ENCODE measurements around the gene PDE10A. TPM values are rescaled to one million over a fixed set of nuclear protein-coding genes. Genes with fewer than 3 reads are reported as not detected.

Gene PDE10A
- total and polyA plus RNA-seq, 4 donors = 1.0 to 6.2 (median 3.0) TPM

DNA sequence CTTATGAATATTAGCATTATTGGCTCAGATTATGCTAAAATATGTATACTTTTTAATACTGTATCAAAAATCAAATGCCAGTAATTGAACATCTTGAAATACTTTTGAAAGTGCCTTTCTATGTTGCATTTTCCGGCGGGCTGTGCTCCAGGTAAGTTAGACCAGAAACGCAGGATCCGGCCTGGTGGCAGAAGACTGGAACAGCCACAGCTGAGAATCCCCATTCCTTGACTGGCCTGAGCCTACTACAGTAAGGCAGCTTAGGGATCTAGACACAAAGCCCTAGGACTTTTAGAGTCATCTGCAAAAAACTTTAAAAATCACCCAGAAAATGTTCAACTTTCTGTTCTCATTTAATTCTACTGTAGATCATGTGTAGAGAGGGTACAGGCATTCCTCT is 214.8 kb downstream of the PDE10A start:
- DNase-seq = no peak

DNA sequence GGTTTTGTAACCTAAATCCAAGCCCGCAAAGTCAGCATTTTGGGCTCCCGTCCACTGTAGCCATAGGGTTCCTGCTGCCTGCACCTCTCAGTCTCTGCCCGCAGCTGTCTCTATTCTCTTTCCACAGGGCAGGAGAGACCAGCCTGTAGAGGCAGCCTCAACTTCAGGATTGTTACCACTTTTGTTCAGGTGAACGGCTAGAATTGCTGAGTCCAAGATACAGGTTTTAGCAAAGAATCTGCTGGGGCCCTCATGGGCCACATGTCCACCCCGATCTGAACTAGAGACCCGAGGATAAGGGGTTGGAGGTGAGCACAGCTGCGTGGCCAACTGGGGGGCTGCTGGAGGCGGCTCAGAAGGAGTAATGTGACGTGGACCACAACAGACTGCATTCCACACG is 215.9 kb downstream of the PDE10A start:
- DNase-seq = no peak
- 86 to 92% methylated on average over 10 of the region's 10 CpGs for WGBS, 2 donors

More for the DNA sequence above, 214.8 kb downstream of the PDE10A start:
- TF ChIP-seq, protein P1, sequence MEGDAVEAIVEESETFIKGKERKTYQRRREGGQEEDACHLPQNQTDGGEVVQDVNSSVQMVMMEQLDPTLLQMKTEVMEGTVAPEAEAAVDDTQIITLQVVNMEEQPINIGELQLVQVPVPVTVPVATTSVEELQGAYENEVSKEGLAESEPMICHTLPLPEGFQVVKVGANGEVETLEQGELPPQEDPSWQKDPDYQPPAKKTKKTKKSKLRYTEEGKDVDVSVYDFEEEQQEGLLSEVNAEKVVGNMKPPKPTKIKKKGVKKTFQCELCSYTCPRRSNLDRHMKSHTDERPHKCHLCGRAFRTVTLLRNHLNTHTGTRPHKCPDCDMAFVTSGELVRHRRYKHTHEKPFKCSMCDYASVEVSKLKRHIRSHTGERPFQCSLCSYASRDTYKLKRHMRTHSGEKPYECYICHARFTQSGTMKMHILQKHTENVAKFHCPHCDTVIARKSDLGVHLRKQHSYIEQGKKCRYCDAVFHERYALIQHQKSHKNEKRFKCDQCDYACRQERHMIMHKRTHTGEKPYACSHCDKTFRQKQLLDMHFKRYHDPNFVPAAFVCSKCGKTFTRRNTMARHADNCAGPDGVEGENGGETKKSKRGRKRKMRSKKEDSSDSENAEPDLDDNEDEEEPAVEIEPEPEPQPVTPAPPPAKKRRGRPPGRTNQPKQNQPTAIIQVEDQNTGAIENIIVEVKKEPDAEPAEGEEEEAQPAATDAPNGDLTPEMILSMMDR (IDR thresholded peaks at IDR 0.05; ENCODE audit: control extremely low read depth, extremely low read depth) = no peak
- no peaks in the 10 kb centered on the region for H3K36me3 ChIP-seq (ENCODE audit: control insufficient read depth in 4 of 4, insufficient read depth in 4 of 4, low read length in 4 of 4)
- WGBS, 2 donors = 86 to 95% methylated on average over 4 of the region's 4 CpGs
- peaks cover 0 to 3% (median under 1%) of the 10 kb centered on the region in 4 donors for H3K9me3 ChIP-seq (ENCODE audit: control insufficient read depth in 4 of 4, insufficient read depth in 3 of 4, low read length in 3 of 4)
- H3K27ac ChIP-seq (ENCODE audit: low read depth in 1 of 2, low read length in 1 of 2) = no peak overlapping the region
- no peak for ATAC-seq (ENCODE audit: insufficient read depth, low FRiP score)
- H3K9ac ChIP-seq (ENCODE audit: insufficient read depth in 1 of 2, low read length in 2 of 2) = no peak overlapping the region
- H3K4me3 ChIP-seq = no peak overlapping the region
- peaks cover 0 to 6% (median 0%) of the 10 kb centered on the region in 5 donors for H3K4me1 ChIP-seq (ENCODE audit: control insufficient read depth in 5 of 5, insufficient read depth in 5 of 5, low read length in 5 of 5)
- no peaks in the 10 kb centered on the region for H3K27me3 ChIP-seq (ENCODE audit: control insufficient read depth in 3 of 3, insufficient read depth in 3 of 3, low read length in 2 of 3)

DNA sequence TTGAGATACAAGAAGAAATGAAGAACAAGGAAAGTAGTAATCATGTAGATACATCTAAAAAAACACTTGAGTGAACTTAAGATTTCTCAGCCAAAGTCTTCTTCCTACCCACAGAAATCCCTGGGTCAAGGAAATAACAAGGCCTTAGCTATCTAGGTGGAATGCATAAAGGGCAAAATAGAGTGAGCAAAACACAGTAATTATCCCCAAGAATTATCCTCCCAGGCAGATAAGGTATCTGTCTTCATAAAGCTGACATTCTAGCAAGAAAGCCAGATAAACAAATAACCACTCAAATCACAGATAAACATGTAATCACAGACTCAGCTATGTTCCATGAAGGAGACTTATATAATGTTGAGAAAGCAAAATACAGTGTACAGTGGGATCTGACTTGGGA is 216.7 kb downstream of the PDE10A start:
- no peak for DNase-seq
- no peaks in the 10 kb centered on the region for H3K27me3 ChIP-seq (ENCODE audit: control insufficient read depth in 3 of 3, insufficient read depth in 3 of 3, low read length in 2 of 3)
- TF ChIP-seq, protein P1 (IDR thresholded peaks at IDR 0.05; ENCODE audit: control extremely low read depth, extremely low read depth) = no peak
- no peak overlapping the region for H3K9ac ChIP-seq (ENCODE audit: insufficient read depth in 1 of 2, low read length in 2 of 2)
- H3K36me3 ChIP-seq (ENCODE audit: control insufficient read depth in 4 of 4, insufficient read depth in 4 of 4, low read length in 4 of 4) = no peaks in the 10 kb centered on the region
- H3K4me1 ChIP-seq (ENCODE audit: control insufficient read depth in 5 of 5, insufficient read depth in 5 of 5, low read length in 5 of 5) = peaks cover 0 to 6% (median 0%) of the 10 kb centered on the region in 5 donors
- no peak overlapping the region for H3K4me3 ChIP-seq
- H3K27ac ChIP-seq (ENCODE audit: low read depth in 1 of 2, low read length in 1 of 2) = no peak overlapping the region
- ATAC-seq (ENCODE audit: insufficient read depth, low FRiP score) = no peak
- H3K9me3 ChIP-seq (ENCODE audit: control insufficient read depth in 4 of 4, insufficient read depth in 3 of 4, low read length in 3 of 4) = peaks cover 0 to 3% (median under 1%) of the 10 kb centered on the region in 4 donors

More for the DNA sequence above, 215.9 kb downstream of the PDE10A start:
- H3K9ac ChIP-seq (ENCODE audit: insufficient read depth in 1 of 2, low read length in 2 of 2) = no peak overlapping the region
- H3K27ac ChIP-seq (ENCODE audit: low read depth in 1 of 2, low read length in 1 of 2) = no peak overlapping the region
- no peak for ATAC-seq (ENCODE audit: insufficient read depth, low FRiP score)
- peaks cover 0 to 3% (median under 1%) of the 10 kb centered on the region in 4 donors for H3K9me3 ChIP-seq (ENCODE audit: control insufficient read depth in 4 of 4, insufficient read depth in 3 of 4, low read length in 3 of 4)
- no peaks in the 10 kb centered on the region for H3K27me3 ChIP-seq (ENCODE audit: control insufficient read depth in 3 of 3, insufficient read depth in 3 of 3, low read length in 2 of 3)
- H3K4me3 ChIP-seq = no peak overlapping the region
- peaks cover 0 to 6% (median 0%) of the 10 kb centered on the region in 5 donors for H3K4me1 ChIP-seq (ENCODE audit: control insufficient read depth in 5 of 5, insufficient read depth in 5 of 5, low read length in 5 of 5)
- no peaks in the 10 kb centered on the region for H3K36me3 ChIP-seq (ENCODE audit: control insufficient read depth in 4 of 4, insufficient read depth in 4 of 4, low read length in 4 of 4)
- TF ChIP-seq, protein P1 (IDR thresholded peaks at IDR 0.05; ENCODE audit: control extremely low read depth, extremely low read depth) = no peak

DNA sequence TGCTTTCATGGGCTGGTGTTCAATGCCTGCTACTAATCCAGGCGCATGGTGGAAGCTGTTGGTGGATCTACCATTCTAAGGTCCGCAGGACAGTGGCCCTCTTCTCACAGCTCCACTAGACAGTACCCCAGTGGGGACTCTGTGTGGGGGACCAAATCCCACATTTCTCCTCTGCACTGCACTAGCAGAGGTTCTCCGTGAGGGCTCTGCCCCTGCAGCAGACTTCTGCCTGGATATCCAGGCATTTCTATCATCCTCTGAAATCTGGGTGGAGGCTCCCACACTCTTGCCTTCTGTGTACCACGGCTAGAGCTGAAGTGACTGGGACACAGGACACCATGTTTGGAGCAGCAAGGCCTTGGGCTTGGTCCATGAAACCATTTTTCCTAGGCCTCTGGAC is 219.6 kb downstream of the PDE10A start:
- H3K36me3 ChIP-seq (ENCODE audit: control insufficient read depth in 4 of 4, insufficient read depth in 4 of 4, low read length in 4 of 4) = no peaks in the 10 kb centered on the region
- H3K9ac ChIP-seq (ENCODE audit: insufficient read depth in 1 of 2, low read length in 2 of 2) = no peak overlapping the region
- H3K4me3 ChIP-seq = no peak overlapping the region
- peaks cover 0 to 6% (median 0%) of the 10 kb centered on the region in 5 donors for H3K4me1 ChIP-seq (ENCODE audit: control insufficient read depth in 5 of 5, insufficient read depth in 5 of 5, low read length in 5 of 5)
- no peak overlapping the region for H3K27ac ChIP-seq (ENCODE audit: low read depth in 1 of 2, low read length in 1 of 2)
- TF ChIP-seq, protein P1 (IDR thresholded peaks at IDR 0.05; ENCODE audit: control extremely low read depth, extremely low read depth) = no peak
- WGBS, 2 donors = 95% methylated on average over 4 of the region's 4 CpGs
- no peaks in the 10 kb centered on the region for H3K27me3 ChIP-seq (ENCODE audit: control insufficient read depth in 3 of 3, insufficient read depth in 3 of 3, low read length in 2 of 3)
- H3K9me3 ChIP-seq (ENCODE audit: control insufficient read depth in 4 of 4, insufficient read depth in 3 of 4, low read length in 3 of 4) = peaks cover 0 to 3% (median under 1%) of the 10 kb centered on the region in 4 donors
- ATAC-seq (ENCODE audit: insufficient read depth, low FRiP score) (no peak), DNase-seq (no peak)
